Colonic mucosa (tissue), 4 donors: ENCODE data around the gene DIDO1. TPM values are rescaled to one million over a fixed set of nuclear protein-coding genes. Genes with fewer than 3 reads are reported as not detected.
"Not testable (repeated sequence)": the region's sequence is repeated elsewhere in the genome, so short reads cannot be mapped to it uniquely, and the experiment has no call there.

Source experiments
- DNase-seq: peaks from one replicate; pipeline ENCODE4 v3.0.0-alpha.2; 2020
- H3K27ac ChIP-seq: fragments of 200-600 bp; one replicate; pipeline ENCODE4 v1.8.0; 2021
- H3K27me3 ChIP-seq: fragments of 200-600 bp; one replicate; pipeline ENCODE4 v1.8.0; 2021
- H3K36me3 ChIP-seq: fragments of 200-600 bp; one replicate; pipeline ENCODE4 v1.8.0; 2021
- H3K4me1 ChIP-seq: fragments of 200-600 bp; one replicate; pipeline ENCODE4 v1.8.0; 2021; ENCODE audit warnings: mild to moderate bottlenecking
- H3K4me3 ChIP-seq: fragments of 200-600 bp; one replicate; pipeline ENCODE4 v1.8.0; 2021
- H3K9ac ChIP-seq, 2 donors: one replicate each; pipeline ENCODE4 v1.7.0; 2013; ENCODE audit warnings: control low read depth in 2 of 2, low read depth in 2 of 2, low read length in 2 of 2
- H3K9me3 ChIP-seq: fragments of 200-600 bp; one replicate; pipeline ENCODE4 v1.8.0; 2021
- CTCF ChIP-seq: fragments of 200-600 bp; IDR thresholded peaks from one replicate; pipeline ENCODE4 v1.8.0; 2022; ENCODE audit warnings: antibody characterized with exemption, mild to moderate bottlenecking
- intact Hi-C: fragments of 100-400 bp; cut with DNase I; formaldehyde crosslinking; loops from one replicate; pipeline ENCODE4 v1.14.1; 2022
- total RNA-seq, 2 donors: library from RNA; stranded (reverse); fragmentation: NEBNext Ultra II Directional in 1 of 2; extraction: Animal tissue kit (Norgen Biotek cat#: 25700) in 1 of 2; gene quantifications; one replicate each; pipeline ENCODE4 v1.2.1, GENCODE V29; 2021
- donor health status: healthy.
- donor health status: DM: no; HTN: no; CAD: no.
- donor health status: DM: no; HTN: no; CAD: no.

The DIDO1 gene
- total RNA-seq, 2 donors from 2014 or later = 41.4 to 50.4 TPM

- no peak for DNase-seq
- no peaks in the 10 kb centered on the region for H3K36me3 ChIP-seq
- intact Hi-C loops = no loop called here
- H3K27ac ChIP-seq = no peak overlapping the region
- H3K9ac ChIP-seq = no peak overlapping the region
- no peaks in the 10 kb centered on the region for H3K4me1 ChIP-seq
- TF ChIP-seq CTCF = no peak
- no peaks in the 10 kb centered on the region for H3K9me3 ChIP-seq
- H3K4me3 ChIP-seq = no peak overlapping the region
- H3K27me3 ChIP-seq = no peaks in the 10 kb centered on the region
Observed at GRCh38 chr20:62963614-62964397, 37.5 kb upstream of the DIDO1 start.

DNA sequence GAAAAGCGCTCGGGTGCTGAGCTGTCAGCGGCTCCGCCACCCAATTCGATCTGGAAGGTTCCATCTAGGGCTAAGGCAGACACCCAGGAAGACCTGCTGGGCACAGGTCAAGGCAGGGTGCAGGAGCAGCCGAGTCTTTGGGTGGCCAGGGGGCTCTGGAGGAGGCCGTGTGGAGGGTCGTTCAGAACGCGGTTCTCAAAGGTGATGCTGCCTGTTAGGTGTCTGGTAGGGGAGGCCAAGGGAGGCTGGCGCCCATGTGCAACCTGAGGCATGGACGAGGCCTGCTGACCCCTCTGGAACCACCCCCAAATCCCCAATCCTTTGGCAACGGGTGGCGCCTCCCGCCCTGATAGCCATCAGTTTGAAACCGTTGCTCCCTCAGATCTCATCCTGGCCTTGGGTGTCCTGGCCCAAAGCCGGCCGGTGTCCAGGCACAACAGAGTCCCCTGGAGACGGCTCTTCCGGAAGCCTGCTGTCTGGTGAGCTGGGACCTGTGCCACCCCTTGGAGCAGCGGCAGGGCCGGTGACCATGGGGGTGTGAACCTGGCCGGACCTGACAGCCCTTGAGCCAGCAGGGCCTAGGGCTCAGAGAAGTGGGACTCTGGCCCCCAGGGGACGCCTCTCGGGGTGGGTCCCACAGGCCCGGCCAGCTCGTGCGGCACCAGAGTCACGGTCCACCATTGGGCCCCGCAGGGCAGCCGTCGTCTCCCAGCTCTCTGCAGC is 36.7 kb upstream of the DIDO1 start:
- H3K36me3 ChIP-seq = no peaks in the 10 kb centered on the region
- no peaks in the 10 kb centered on the region for H3K4me1 ChIP-seq
- no peak overlapping the region for H3K27ac ChIP-seq
- no peak overlapping the region for H3K4me3 ChIP-seq
- TF ChIP-seq CTCF = no peak
- DNase-seq = no peak
- intact Hi-C loops = no loop called here
- no peaks in the 10 kb centered on the region for H3K9me3 ChIP-seq
- no peaks in the 10 kb centered on the region for H3K27me3 ChIP-seq
- no peak overlapping the region for H3K9ac ChIP-seq

DNA sequence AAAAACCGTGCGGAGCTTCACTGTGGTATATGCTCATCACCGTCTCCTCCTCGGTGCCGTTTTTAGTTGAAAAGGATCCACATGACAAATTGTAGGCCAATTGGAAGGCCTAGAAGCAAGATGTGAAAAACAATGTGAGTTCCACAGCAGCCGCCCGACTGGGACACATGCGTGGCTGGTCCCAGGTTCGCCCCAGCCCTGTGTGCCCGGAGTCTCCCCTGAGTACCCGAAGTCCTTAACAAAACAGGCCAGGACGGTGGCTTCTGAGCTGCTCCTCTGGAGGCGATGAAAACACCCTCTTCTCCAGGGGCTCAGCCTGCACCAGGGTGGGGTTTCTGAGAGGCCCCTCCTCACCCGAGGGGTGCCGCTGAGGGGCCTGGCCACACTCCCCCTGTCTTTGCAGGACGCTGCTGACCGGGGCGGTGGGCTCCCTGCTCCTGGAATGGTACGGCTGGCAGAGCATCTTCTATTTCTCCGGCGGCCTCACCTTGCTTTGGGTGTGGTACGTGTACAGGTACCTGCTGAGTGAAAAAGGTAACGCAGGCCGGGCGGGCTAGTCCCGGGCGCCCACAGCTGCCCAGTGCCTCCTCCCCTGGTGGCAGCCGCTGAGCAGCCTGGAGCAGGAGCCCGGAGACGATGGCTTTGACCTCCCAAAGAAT is 36.0 kb upstream of the DIDO1 start:
- no peak for DNase-seq
- intact Hi-C loops = no loop called here
- no peak overlapping the region for H3K4me3 ChIP-seq
- no peaks in the 10 kb centered on the region for H3K36me3 ChIP-seq
- no peak for TF ChIP-seq CTCF
- no peak overlapping the region for H3K9ac ChIP-seq
- no peak overlapping the region for H3K27ac ChIP-seq
- H3K27me3 ChIP-seq = no peaks in the 10 kb centered on the region
- H3K4me1 ChIP-seq = no peaks in the 10 kb centered on the region
- H3K9me3 ChIP-seq = no peaks in the 10 kb centered on the region

GRCh38 chr20:62961799-62962198 is 35.5 kb upstream of the DIDO1 start:
- Histone ChIP-seq H3K4me3 (no peak overlapping the region), H3K9me3 (no peaks in the 10 kb centered on the region), H3K9ac (no peak overlapping the region), H3K4me1 (no peaks in the 10 kb centered on the region), H3K27ac (no peak overlapping the region), H3K36me3 (no peaks in the 10 kb centered on the region), H3K27me3 (no peaks in the 10 kb centered on the region)
- DNase-seq = no peak
- intact Hi-C loops = no loop called here
- no peak for TF ChIP-seq CTCF

DNA sequence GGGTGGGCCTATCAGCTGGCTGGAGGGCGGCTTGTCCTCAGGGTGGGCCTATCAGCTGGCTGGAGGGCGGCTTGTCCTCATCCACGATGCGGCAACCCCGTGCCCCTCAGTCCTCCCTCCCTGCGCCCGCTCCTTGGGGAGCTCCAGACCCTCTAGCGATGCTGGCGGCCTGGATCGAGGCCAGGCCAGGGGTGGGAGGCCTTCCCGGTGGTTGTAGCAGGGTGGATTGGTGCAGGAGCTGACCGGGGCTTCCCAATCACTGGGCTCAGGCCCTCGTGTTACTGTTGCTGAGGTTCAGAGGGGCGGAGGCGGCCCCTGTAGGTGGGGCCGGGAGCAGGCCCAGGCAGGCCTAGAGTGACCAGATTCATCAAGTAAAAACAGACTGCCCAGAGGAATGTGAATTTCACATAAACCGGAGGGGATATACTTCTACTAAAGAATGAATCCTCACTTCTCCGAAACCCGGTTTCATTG is 35.0 kb upstream of the DIDO1 start:
- intact Hi-C loops = no loop called here
- no peaks in the 10 kb centered on the region for H3K36me3 ChIP-seq
- H3K9ac ChIP-seq = no peak overlapping the region
- H3K27me3 ChIP-seq = no peaks in the 10 kb centered on the region
- no peak overlapping the region for H3K4me3 ChIP-seq
- no peak for TF ChIP-seq CTCF
- H3K9me3 ChIP-seq = no peaks in the 10 kb centered on the region
- DNase-seq = no peak
- H3K27ac ChIP-seq = no peak overlapping the region
- H3K4me1 ChIP-seq = no peaks in the 10 kb centered on the region

DNA sequence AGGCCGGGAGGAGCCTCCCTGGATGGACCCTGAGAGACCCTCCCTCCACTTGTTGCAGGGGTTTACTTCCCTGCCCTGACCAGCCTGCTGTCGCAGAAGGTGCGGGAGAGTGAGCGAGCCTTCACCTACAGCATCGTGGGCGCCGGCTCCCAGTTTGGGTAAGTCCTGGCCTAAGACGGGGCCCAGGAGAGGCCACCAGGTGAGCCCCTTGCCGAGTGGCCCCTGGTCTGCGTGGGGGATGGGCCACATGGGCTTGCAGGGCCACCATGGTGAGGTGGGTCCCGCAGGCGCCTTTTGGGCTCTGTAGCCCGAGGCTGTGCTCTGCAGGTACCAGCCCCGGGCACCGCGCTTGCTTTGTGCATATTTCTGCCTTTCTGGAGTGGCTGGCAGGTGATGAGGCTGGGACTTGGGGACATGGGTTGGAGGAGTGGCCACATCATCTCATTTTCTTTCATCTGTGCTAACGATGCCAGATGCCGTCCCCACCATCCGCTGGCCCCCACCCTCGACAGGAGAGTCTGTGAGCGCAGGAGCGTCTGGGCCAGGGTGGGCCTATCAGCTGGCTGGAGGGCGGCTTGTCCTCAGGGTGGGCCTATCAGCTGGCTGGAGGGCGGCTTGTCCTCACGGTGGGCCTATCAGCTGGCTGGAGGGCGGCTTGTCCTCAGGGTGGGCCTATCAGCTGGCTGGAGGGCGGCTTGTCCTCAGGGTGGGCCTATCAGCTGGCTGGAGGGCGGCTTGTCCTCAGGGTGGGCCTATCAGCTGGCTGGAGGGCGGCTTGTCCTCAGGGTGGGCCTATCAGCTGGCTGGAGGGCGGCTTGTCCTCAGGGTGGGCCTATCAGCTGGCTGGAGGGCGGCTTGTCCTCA is 34.4 kb upstream of the DIDO1 start:
- H3K4me1 ChIP-seq, H3K9ac ChIP-seq, H3K27ac ChIP-seq, DNase-seq, intact Hi-C loops, H3K36me3 ChIP-seq, H3K4me3 ChIP-seq, H3K27me3 ChIP-seq, H3K9me3 ChIP-seq: not testable (repeated sequence)
